ENCODE measurements around the gene POLR1A. TPM values are rescaled to one million over a fixed set of nuclear protein-coding genes. Genes with fewer than 3 reads are reported as not detected.
"Not testable (repeated sequence)": the region's sequence is repeated elsewhere in the genome, so short reads cannot be mapped to it uniquely, and the experiment has no call there.

The POLR1A gene
- total RNA-seq, 2 donors from 2014 or later, result 17.8 to 33.4 TPM

GRCh38 chr2:85994421-85994777, 111.3 kb downstream of the POLR1A start:
- ATAC-seq, result no peak
- DNase-seq, result no peak
- intact Hi-C loops (cut with DNase I), result no loop called here

- ATAC-seq, result no peak
- DNase-seq, result no peak
- intact Hi-C loops (cut with DNase I), result no loop called here
Measured at GRCh38 chr2:85992611-85993010, 113.1 kb downstream of the POLR1A start.

GRCh38 chr2:85992053-85992452, 113.6 kb downstream of the POLR1A start:
- ATAC-seq; intact Hi-C loops (cut with DNase I); DNase-seq: not testable (repeated sequence)

- intact Hi-C loops (cut with DNase I), result no loop called here
- ATAC-seq, result no peak
- DNase-seq, result no peak
Measured at GRCh38 chr2:85990084-85990483, 115.6 kb downstream of the POLR1A start.

- no peak for DNase-seq
- ATAC-seq, result no peak
- intact Hi-C loops (cut with DNase I), result no loop called here
Measured at GRCh38 chr2:85989288-85989865, 116.3 kb downstream of the POLR1A start.

- DNase-seq (no peak), ATAC-seq (peak in 1 of 2 donors; percentile 34)
Measured at GRCh38 chr2:85988914-85989270, 116.8 kb downstream of the POLR1A start.

GRCh38 chr2:85988175-85988913, 117.3 kb downstream of the POLR1A start:
- DNase-seq, result no peak
- peak; percentile 55 to 70 for ATAC-seq
- intact Hi-C loops (cut with DNase I), result no loop called here

More at GRCh38 chr2:85988914-85989270, 116.8 kb downstream of the POLR1A start:
- intact Hi-C loops (cut with DNase I), result no loop called here

GRCh38 chr2:85987266-85988174, 118.2 kb downstream of the POLR1A start:
- intact Hi-C loops (cut with DNase I), result no loop called here
- no peak for DNase-seq
- ATAC-seq, result peak in 1 of 2 donors; percentile 27

GRCh38 chr2:85986121-85986520, 119.6 kb downstream of the POLR1A start:
- intact Hi-C loops (cut with DNase I), result no loop called here
- DNase-seq (no peak), ATAC-seq (no peak)

- ATAC-seq, result no peak
- intact Hi-C loops (cut with DNase I), result no loop called here
- DNase-seq, result no peak
Measured at GRCh38 chr2:85984788-85985187, 120.9 kb downstream of the POLR1A start.

GRCh38 chr2:85983766-85984165, 121.9 kb downstream of the POLR1A start:
- ATAC-seq, result no peak
- intact Hi-C loops (cut with DNase I), result no loop called here
- no peak for DNase-seq

- DNase-seq, result no peak
- no peak for ATAC-seq
- intact Hi-C loops (cut with DNase I), result no loop called here
Measured at GRCh38 chr2:85981579-85982247, 124.0 kb downstream of the POLR1A start.

GRCh38 chr2:85978883-85979780, 126.6 kb downstream of the POLR1A start:
- intact Hi-C loops (cut with DNase I), result no loop called here
- DNase-seq, result no peak
- ATAC-seq, result no peak

- ATAC-seq (peak; percentile 80 to 85), DNase-seq (peak; percentile 65)
- intact Hi-C loops (cut with DNase I), result no loop called here
Measured at GRCh38 chr2:85976106-85976920, 129.4 kb downstream of the POLR1A start.

GRCh38 chr2:85975581-85975980, 130.1 kb downstream of the POLR1A start:
- no peak for DNase-seq
- intact Hi-C loops (cut with DNase I), result no loop called here
- peak; percentile 7 to 14 for ATAC-seq

- DNase-seq (no peak), ATAC-seq (no peak)
- intact Hi-C loops (cut with DNase I), result no loop called here
Measured at GRCh38 chr2:85974390-85974789, 131.3 kb downstream of the POLR1A start.

GRCh38 chr2:85972355-85972754, 133.3 kb downstream of the POLR1A start:
- intact Hi-C loops (cut with DNase I), result no loop called here
- no peak for DNase-seq
- no peak for ATAC-seq

GRCh38 chr2:85971366-85971765, 134.3 kb downstream of the POLR1A start:
- ATAC-seq, result no peak
- intact Hi-C loops (cut with DNase I), result no loop called here
- DNase-seq, result no peak
